Mesenchymal stem cell (in vitro differentiated cells and primary cell): ENCODE data around the gene WIPF3.

Experiments used
- DNase-seq: peaks from one replicate; pipeline ENCODE4 v3.0.0-alpha.2; 2013
- H2AFZ ChIP-seq: one replicate; pipeline ENCODE4 v1.6.1; 2013; ENCODE audit warnings: low read depth, mild to moderate bottlenecking, control low read depth, inconsistent platforms, low read length, moderate library complexity
- H2AK5ac ChIP-seq: 2 replicates; pipeline ENCODE4 v1.6.1; 2013; ENCODE audit warnings: low read length, moderate library complexity, mild to moderate bottlenecking, inconsistent platforms; ENCODE audit not compliant: severe bottlenecking
- H2BK120ac ChIP-seq: one replicate; pipeline ENCODE4 v1.6.1; 2013; ENCODE audit warnings: low read depth, mild to moderate bottlenecking, inconsistent platforms, low read length, moderate library complexity
- H2BK12ac ChIP-seq, 2 experiments: one replicate each; pipeline ENCODE4 v1.6.1; 2013; ENCODE audit warnings: inconsistent platforms in 2 of 2, low read length in 2 of 2, mild to moderate bottlenecking in 2 of 2, moderate library complexity in 2 of 2, control low read depth in 1 of 2
- H2BK15ac ChIP-seq: one replicate; pipeline ENCODE4 v1.6.1; 2013; ENCODE audit warnings: mild to moderate bottlenecking, low read depth, inconsistent platforms; ENCODE audit not compliant: poor library complexity, severe bottlenecking
- H2BK5ac ChIP-seq: 2 replicates; pipeline ENCODE4 v1.6.1; 2013; ENCODE audit warnings: low read depth, mild to moderate bottlenecking, low read length, control low read depth, inconsistent platforms; ENCODE audit not compliant: poor library complexity, severe bottlenecking
- H3K14ac ChIP-seq, 2 experiments: one replicate each; pipeline ENCODE4 v1.6.1; 2013; ENCODE audit warnings: inconsistent platforms in 2 of 2, low read length in 2 of 2, control low read depth in 1 of 2, mild to moderate bottlenecking in 1 of 2, moderate library complexity in 1 of 2
- H3K18ac ChIP-seq, 2 experiments: one replicate each; pipeline ENCODE4 v1.6.1; 2013; ENCODE audit warnings: inconsistent platforms in 2 of 2, low read length in 2 of 2, control low read depth in 1 of 2, low read depth in 1 of 2, mild to moderate bottlenecking in 1 of 2
- H3K23ac ChIP-seq, 2 experiments: one replicate each; pipeline ENCODE4 v1.6.1; 2013; ENCODE audit warnings: inconsistent platforms in 2 of 2, low read length in 2 of 2, mild to moderate bottlenecking in 2 of 2, moderate library complexity in 2 of 2, control low read depth in 1 of 2
- H3K27ac ChIP-seq: 2 replicates; pipeline ENCODE4 v1.5.1; 2013; ENCODE audit warnings: mild to moderate bottlenecking, moderate library complexity, low read length, control low read depth, inconsistent platforms; ENCODE audit not compliant: poor library complexity, severe bottlenecking
- H3K27me3 ChIP-seq, 2 experiments: 2 replicates each; pipeline versions ENCODE4 v1.6.1 to v1.7.0; 2013; ENCODE audit warnings: low read length in 2 of 2, mild to moderate bottlenecking in 2 of 2, moderate library complexity in 2 of 2, control low read depth in 1 of 2, inconsistent platforms in 1 of 2; ENCODE audit not compliant: control insufficient read depth in 1 of 2, insufficient read depth in 1 of 2
- H3K36me3 ChIP-seq, 2 experiments: 2 replicates each; pipeline versions ENCODE4 v1.6.1 to v1.7.0; 2013; ENCODE audit warnings: low read length in 2 of 2, control low read depth in 1 of 2, inconsistent platforms in 1 of 2, low read depth in 1 of 2, mild to moderate bottlenecking in 1 of 2; ENCODE audit not compliant: insufficient read depth in 2 of 2, control insufficient read depth in 1 of 2
- H3K4ac ChIP-seq, 2 experiments: one replicate each; pipeline ENCODE4 v1.6.1; 2013; ENCODE audit warnings: inconsistent platforms in 2 of 2, low read length in 2 of 2, mild to moderate bottlenecking in 2 of 2, moderate library complexity in 2 of 2, control low read depth in 1 of 2, low read depth in 1 of 2
- H3K4me1 ChIP-seq: 2 replicates; pipeline ENCODE4 v1.6.1; 2013; ENCODE audit warnings: low read depth, low read length, control low read depth; ENCODE audit not compliant: control insufficient read depth, insufficient read depth
- H3K4me2 ChIP-seq: 2 replicates; pipeline ENCODE4 v1.6.1; 2013; ENCODE audit warnings: low read length, mild to moderate bottlenecking, inconsistent platforms; ENCODE audit not compliant: poor library complexity, severe bottlenecking
- H3K4me3 ChIP-seq, 2 experiments: 2 replicates each; pipeline versions ENCODE4 v1.5.1 to v1.7.0; 2013; ENCODE audit warnings: low read length in 2 of 2, mild to moderate bottlenecking in 2 of 2, control low read depth in 1 of 2, low read depth in 1 of 2; ENCODE audit not compliant: insufficient read depth in 1 of 2
- H3K79me1 ChIP-seq: replicated peaks from 2 replicates; pipeline ENCODE4 v1.6.1; 2013; ENCODE audit warnings: mild to moderate bottlenecking, control low read depth, low read length, inconsistent platforms; ENCODE audit not compliant: poor library complexity, severe bottlenecking
- H3K9ac ChIP-seq: 2 replicates; pipeline ENCODE4 v1.7.0; 2013; ENCODE audit warnings: mild to moderate bottlenecking, low read length, moderate library complexity
- H3K9me3 ChIP-seq: 2 replicates; pipeline ENCODE4 v1.7.0; 2013; ENCODE audit warnings: mild to moderate bottlenecking, low read length; ENCODE audit not compliant: control insufficient read depth
- H4K8ac ChIP-seq: one replicate; pipeline ENCODE4 v1.6.1; 2013; ENCODE audit warnings: inconsistent platforms, mild to moderate bottlenecking, low read length, moderate library complexity
- H4K91ac ChIP-seq: one replicate; pipeline ENCODE4 v1.6.1; 2013; ENCODE audit warnings: mild to moderate bottlenecking, low read length, inconsistent platforms
- WGBS: methylation state at CpG from one replicate; pipeline ENCODE4 v1.1.7; 2013; ENCODE audit warnings: mixed read lengths; 5-methylcytosine and 5-hydroxymethylcytosine counted together

Gene WIPF3

DNA sequence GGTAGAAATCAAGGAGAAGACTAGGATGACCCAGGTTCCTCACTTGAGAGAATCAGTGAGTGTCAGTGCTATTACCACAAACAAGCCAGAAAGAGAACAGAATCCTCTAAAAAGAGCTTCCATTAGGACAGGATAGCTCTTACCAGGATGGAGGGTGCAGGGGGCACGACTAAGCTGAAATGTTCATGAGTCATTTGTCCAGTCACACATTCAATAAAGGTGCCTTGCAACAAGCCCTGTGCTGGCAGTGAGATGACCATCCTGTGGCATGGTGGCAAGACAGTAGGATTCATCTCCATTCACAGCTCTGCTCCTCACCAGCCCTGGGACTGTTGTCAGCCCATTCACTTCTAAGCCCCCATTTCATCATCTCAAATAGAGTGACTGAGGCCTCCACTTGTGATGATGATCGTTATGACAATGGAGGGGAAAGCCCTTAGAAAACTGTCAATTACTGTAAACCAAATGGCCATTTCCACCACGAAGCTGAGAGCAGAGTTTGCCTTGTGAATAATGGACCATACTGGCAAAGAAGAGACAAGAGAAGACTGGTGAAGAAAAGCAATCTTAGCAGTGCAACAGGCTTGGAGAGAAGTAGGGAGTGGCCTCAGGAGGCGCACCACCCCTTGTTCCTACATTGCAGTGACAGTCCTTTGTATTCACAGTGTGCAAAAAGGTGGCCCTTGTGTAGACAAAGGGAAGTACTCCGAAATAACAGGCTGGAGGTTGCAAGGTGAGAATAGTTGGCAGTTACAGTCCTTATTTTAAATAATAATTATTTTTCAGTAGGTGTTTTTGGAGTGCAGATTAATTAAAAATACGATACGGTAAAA, 9.0 kb upstream of the WIPF3 start:
- peaks cover 5% of the 10 kb centered on the region for H3K9me3 ChIP-seq
- WGBS = 74% methylated on average over 6 of the region's 7 CpGs
- H2BK5ac ChIP-seq = no peak overlapping the region
- H3K4me3 ChIP-seq = no peak overlapping the region
- H3K27me3 ChIP-seq = peaks cover 17 to 25% of the 10 kb centered on the region in 2 experiments
- H2BK120ac ChIP-seq = no peak overlapping the region
- no peak overlapping the region for H3K14ac ChIP-seq
- H4K91ac ChIP-seq = no peak overlapping the region
- H3K18ac ChIP-seq = no peak overlapping the region
- H3K27ac ChIP-seq = no peak overlapping the region
- no peak overlapping the region for H3K4ac ChIP-seq
- H3K4me2 ChIP-seq = no peak overlapping the region
- H3K9ac ChIP-seq = no peak overlapping the region
- no peak overlapping the region for H2BK12ac ChIP-seq
- no peaks in the 10 kb centered on the region for H3K36me3 ChIP-seq
- H2AK5ac ChIP-seq = no peak overlapping the region
- H3K23ac ChIP-seq = no peak overlapping the region
- H2AFZ ChIP-seq = no peak overlapping the region
- H2BK15ac ChIP-seq = no peak overlapping the region
- no peak overlapping the region for H4K8ac ChIP-seq
- no peaks in the 10 kb centered on the region for H3K79me1 ChIP-seq
- no peaks in the 10 kb centered on the region for H3K4me1 ChIP-seq
- no peak for DNase-seq

- H3K23ac ChIP-seq = no peak overlapping the region
- H3K4me3 ChIP-seq = no peak overlapping the region
- no peak overlapping the region for H2BK120ac ChIP-seq
- no peak for DNase-seq
- H3K9me3 ChIP-seq = peaks cover 4% of the 10 kb centered on the region
- no peak overlapping the region for H3K4me2 ChIP-seq
- no peaks in the 10 kb centered on the region for H3K4me1 ChIP-seq
- no peaks in the 10 kb centered on the region for H3K79me1 ChIP-seq
- no peak overlapping the region for H2AK5ac ChIP-seq
- H3K14ac ChIP-seq = no peak overlapping the region
- H3K18ac ChIP-seq = no peak overlapping the region
- H2BK5ac ChIP-seq = no peak overlapping the region
- H4K91ac ChIP-seq = no peak overlapping the region
- no peak overlapping the region for H2AFZ ChIP-seq
- H3K27me3 ChIP-seq = peaks cover 26 to 36% of the 10 kb centered on the region in 2 experiments
- no peak overlapping the region for H3K27ac ChIP-seq
- no peaks in the 10 kb centered on the region for H3K36me3 ChIP-seq
- H3K9ac ChIP-seq = no peak overlapping the region
- H4K8ac ChIP-seq = no peak overlapping the region
- H3K4ac ChIP-seq = no peak overlapping the region
- no peak overlapping the region for H2BK12ac ChIP-seq
- no peak overlapping the region for H2BK15ac ChIP-seq
- 85% methylated on average over 5 of the region's 5 CpGs for WGBS
These were observed 7.9 kb upstream of the WIPF3 start for GRCh38 chr7:29798422-29798821.

GRCh38 chr7:29801929-29802328, 4.4 kb upstream of the WIPF3 start:
- no peaks in the 10 kb centered on the region for H3K79me1 ChIP-seq
- no peak overlapping the region for H4K91ac ChIP-seq
- H3K4ac ChIP-seq = no peak overlapping the region
- H3K27me3 ChIP-seq = peaks cover 55 to 59% of the 10 kb centered on the region in 2 experiments
- no peak overlapping the region for H3K23ac ChIP-seq
- no peak for DNase-seq
- no peak overlapping the region for H3K9ac ChIP-seq
- no peak overlapping the region for H3K4me3 ChIP-seq
- no CpG with 5 or more reads among the region's 1 CpG for WGBS
- peaks cover 11% of the 10 kb centered on the region for H3K4me1 ChIP-seq
- H2BK120ac ChIP-seq = no peak overlapping the region
- H4K8ac ChIP-seq = no peak overlapping the region
- H2BK12ac ChIP-seq = no peak overlapping the region
- no peak overlapping the region for H2BK15ac ChIP-seq
- no peak overlapping the region for H3K27ac ChIP-seq
- H2BK5ac ChIP-seq = no peak overlapping the region
- no peak overlapping the region for H2AFZ ChIP-seq
- H3K36me3 ChIP-seq = no peaks in the 10 kb centered on the region
- no peak overlapping the region for H3K18ac ChIP-seq
- H2AK5ac ChIP-seq = no peak overlapping the region
- no peak overlapping the region for H3K14ac ChIP-seq
- no peaks in the 10 kb centered on the region for H3K9me3 ChIP-seq
- H3K4me2 ChIP-seq = no peak overlapping the region

- Histone ChIP-seq H2AFZ (no peak overlapping the region), H3K23ac (no peak overlapping the region), H2BK120ac (no peak overlapping the region), H3K4me3 (no peak overlapping the region), H3K79me1 (no peaks in the 10 kb centered on the region), H3K14ac (no peak overlapping the region), H3K27me3 (peaks cover 78 to 80% of the 10 kb centered on the region in 2 experiments), H4K8ac (no peak overlapping the region), H2BK5ac (no peak overlapping the region), H4K91ac (no peak overlapping the region), H2AK5ac (no peak overlapping the region), H2BK12ac (no peak overlapping the region), H3K9ac (no peak overlapping the region), H3K27ac (no peak overlapping the region), H3K4me1 (peaks cover 16% of the 10 kb centered on the region), H3K4ac (no peak overlapping the region), H3K18ac (no peak overlapping the region), H3K36me3 (no peaks in the 10 kb centered on the region), H3K9me3 (no peaks in the 10 kb centered on the region), H3K4me2 (no peak overlapping the region), H2BK15ac (no peak overlapping the region)
- 87% methylated on average over 7 of the region's 7 CpGs for WGBS
- no peak for DNase-seq
These were observed 1.3 kb upstream of the WIPF3 start for GRCh38 chr7:29805031-29805430.
